ENCODE measurements around the gene USP43.
"Not testable (repeated sequence)": the region's sequence is repeated elsewhere in the genome, so short reads cannot be mapped to it uniquely, and the experiment has no call there.

The USP43 gene

GRCh38 chr17:9661027-9661426, 15.7 kb downstream of the USP43 start:
- no peak for TF ChIP-seq CTCF (conservative IDR thresholded peaks at IDR 0.05; ENCODE audit: control insufficient read depth, insufficient read depth, low read depth, low read length)
- H3K4me3 ChIP-seq (ENCODE audit: control insufficient read depth, low read depth, low read length): no peak overlapping the region
- DNase-seq (ENCODE audit: low read depth): no peak

- not testable (repeated sequence) for DNase-seq (ENCODE audit: low read depth)
These were observed 18.2 kb downstream of the USP43 start for GRCh38 chr17:9663511-9663910.

GRCh38 chr17:9666461-9667050, 21.2 kb downstream of the USP43 start:
- TF ChIP-seq CTCF (conservative IDR thresholded peaks at IDR 0.05; ENCODE audit: control insufficient read depth, insufficient read depth, low read depth, low read length): no peak
- no peak for DNase-seq (ENCODE audit: low read depth)

More at GRCh38 chr17:9663511-9663910, 18.2 kb downstream of the USP43 start:
- H3K4me3 ChIP-seq (ENCODE audit: control insufficient read depth, low read depth, low read length): not testable (repeated sequence)

GRCh38 chr17:9668517-9668916, 23.2 kb downstream of the USP43 start:
- TF ChIP-seq CTCF (conservative IDR thresholded peaks at IDR 0.05; ENCODE audit: control insufficient read depth, insufficient read depth, low read depth, low read length): no peak
- DNase-seq (ENCODE audit: low read depth): no peak
- no peak overlapping the region for H3K4me3 ChIP-seq (ENCODE audit: control insufficient read depth, low read depth, low read length)

More at GRCh38 chr17:9666461-9667050, 21.2 kb downstream of the USP43 start:
- no peak overlapping the region for H3K4me3 ChIP-seq (ENCODE audit: control insufficient read depth, low read depth, low read length)

- no peak overlapping the region for H3K4me3 ChIP-seq (ENCODE audit: control insufficient read depth, low read depth, low read length)
- no peak for DNase-seq (ENCODE audit: low read depth)
- TF ChIP-seq CTCF (conservative IDR thresholded peaks at IDR 0.05; ENCODE audit: control insufficient read depth, insufficient read depth, low read depth, low read length): no peak
These were observed 24.3 kb downstream of the USP43 start for GRCh38 chr17:9669551-9670008.

- no peak for DNase-seq (ENCODE audit: low read depth)
- no peak for TF ChIP-seq CTCF (conservative IDR thresholded peaks at IDR 0.05; ENCODE audit: control insufficient read depth, insufficient read depth, low read depth, low read length)
- no peak overlapping the region for H3K4me3 ChIP-seq (ENCODE audit: control insufficient read depth, low read depth, low read length)
These were observed 25.3 kb downstream of the USP43 start for GRCh38 chr17:9670596-9670995.

- TF ChIP-seq CTCF (conservative IDR thresholded peaks at IDR 0.05; ENCODE audit: control insufficient read depth, insufficient read depth, low read depth, low read length): no peak
- H3K4me3 ChIP-seq (ENCODE audit: control insufficient read depth, low read depth, low read length): no peak overlapping the region
- DNase-seq (ENCODE audit: low read depth): no peak
These were observed 26.2 kb downstream of the USP43 start for GRCh38 chr17:9671559-9671958.

All from fibroblast of mammary gland (primary cell).